ACHN (cell line): ENCODE results near the gene CLN3.
"Not testable (repeated sequence)": the region's sequence is repeated elsewhere in the genome, so short reads cannot be mapped to it uniquely, and the experiment has no call there.

Source experiments
- DNase-seq: peaks from one replicate; pipeline ENCODE4 v3.0.0-alpha.2; 2015
- in situ Hi-C: cut with HindIII; loops from 2 replicates; pipeline ENCODE4 v1.10.0; 2017; ENCODE audit warnings: low sequenced_read_pairs, low pct_ligation_motif_present, low pct_unique_long_range_greater_than_20kb

CLN3 gene

DNA sequence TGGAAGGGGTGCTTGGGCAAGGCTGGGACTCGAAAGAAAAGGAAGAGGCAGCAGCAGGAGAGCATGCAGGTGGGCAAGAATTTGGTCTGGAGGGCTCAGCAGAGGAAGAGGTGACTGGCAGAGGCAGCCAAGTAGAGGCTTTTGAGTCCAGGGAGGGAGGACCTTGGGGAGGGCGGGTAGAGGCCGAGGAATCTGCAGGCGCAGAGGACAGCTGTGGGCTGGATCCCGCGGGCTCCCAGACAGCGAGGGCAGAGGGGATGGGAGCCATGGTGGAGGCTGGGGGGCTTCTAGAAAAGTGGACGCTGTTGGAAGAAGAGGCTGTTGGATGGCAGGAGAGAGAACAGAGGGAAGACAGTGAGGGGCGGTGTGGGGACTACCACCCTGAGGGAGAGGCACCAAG lies 5.5 kb upstream of the CLN3 start:
- DNase-seq: no peak
- in situ Hi-C loops: no loop called here

GRCh38 chr16:28496844-28497243 lies 5.0 kb upstream of the CLN3 start:
- in situ Hi-C loops: no loop called here

GRCh38 chr16:28495795-28496749 lies 4.2 kb upstream of the CLN3 start:
- in situ Hi-C loops: no loop called here
- no peak for DNase-seq

More at GRCh38 chr16:28496844-28497243, 5.0 kb upstream of the CLN3 start:
- DNase-seq: no peak

DNA sequence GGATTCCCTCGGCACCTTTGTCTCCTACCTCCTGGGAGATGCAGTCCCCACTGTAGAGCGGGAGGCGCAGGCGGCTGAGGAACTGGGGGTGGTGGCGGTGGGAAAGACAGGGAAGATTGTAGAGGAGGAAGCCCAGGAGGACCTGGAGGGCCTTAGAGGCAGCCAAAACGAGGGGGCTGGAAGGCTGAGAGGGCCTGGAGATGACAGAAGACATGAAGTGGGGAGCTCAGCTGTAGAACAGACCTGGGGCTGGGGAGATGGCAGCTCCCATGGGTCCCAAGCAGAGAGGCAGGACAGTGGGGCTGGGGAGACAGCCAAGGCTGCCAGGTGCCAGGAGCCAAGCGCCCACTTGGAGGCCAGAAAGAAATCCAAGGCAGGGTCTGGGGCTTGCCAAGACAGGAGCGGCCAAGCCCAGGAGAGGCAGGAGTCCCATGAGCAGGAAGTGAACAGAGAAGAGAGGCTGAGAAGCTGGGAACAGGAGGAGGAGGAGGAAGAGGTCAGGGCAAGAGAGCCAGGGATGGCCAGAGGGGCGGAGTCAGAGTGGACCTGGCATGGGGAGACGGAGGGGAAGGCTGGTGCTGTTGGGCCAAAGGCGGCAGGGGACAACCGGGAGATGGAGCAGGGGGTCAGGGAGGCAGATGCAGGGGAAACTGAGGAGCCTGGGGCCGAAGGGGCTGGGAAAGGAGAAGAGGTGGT lies 3.4 kb upstream of the CLN3 start:
- in situ Hi-C loops: no loop called here
- no peak for DNase-seq

DNA sequence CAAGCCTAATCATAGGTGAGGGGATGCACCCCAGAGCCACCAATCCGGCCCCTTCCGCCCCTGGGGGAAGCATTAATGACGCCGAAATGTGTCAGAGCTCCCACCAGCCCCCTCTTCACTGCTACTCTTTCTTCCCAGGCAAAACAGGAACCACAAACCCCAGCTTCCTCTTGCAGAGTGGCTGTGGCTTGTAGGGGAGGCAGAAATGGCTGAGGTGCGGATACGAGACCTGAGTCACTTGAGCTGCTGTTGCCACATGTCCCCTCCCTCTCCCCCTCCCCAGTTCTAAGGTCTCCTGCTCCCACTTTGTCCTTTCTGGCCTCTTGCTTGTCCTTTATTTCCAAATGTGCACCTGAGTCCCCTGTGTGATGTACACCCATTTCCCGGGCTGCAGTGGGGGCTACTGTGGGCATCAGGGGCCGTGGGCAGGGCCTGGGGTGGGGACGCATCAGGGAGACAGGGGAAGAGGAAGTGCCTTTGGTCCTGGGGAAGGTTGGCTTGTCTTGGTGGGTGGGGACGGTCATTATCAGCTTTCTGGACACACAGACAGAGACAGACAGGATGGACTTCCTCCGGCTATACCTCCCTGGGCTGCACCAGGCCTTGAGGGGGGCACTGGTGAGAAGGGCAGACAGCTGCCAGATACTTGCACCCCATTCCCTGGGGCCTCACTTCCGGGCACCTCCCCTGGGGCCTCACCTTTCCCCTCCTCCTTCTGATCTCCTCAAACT lies 2.4 kb upstream of the CLN3 start, which contains the start of gene APOBR:
TSS of gene APOBR (plus strand) at position 523 of the 731 bp plus-strand sequence. CDS start at position 562, 39 bp downstream.
- DNase-seq: no peak
- in situ Hi-C loops: no loop called here

DNA sequence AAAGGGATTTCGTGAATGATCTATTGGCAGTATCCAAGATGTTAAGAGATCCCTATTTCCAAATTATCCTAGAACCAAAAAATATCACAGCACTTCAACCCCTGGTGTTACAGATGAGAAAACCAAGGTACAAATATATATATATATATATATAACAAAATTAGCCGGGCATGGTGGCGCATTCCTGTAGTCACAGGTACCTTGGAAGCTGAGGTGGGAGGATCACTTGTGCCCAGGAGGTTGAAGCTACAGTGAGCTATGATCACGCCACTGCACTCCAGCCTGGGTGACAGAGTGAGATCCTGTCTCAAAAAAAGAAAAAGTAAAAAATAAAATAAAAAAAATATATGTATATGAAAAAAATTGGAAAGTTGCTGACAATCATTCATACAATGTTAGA lies 637 bp upstream of the CLN3 start:
- in situ Hi-C loops: no loop called here
- DNase-seq: no peak

GRCh38 chr16:28491230-28491969 lies 474 bp downstream of the CLN3 start:
- in situ Hi-C loops: no loop called here
- peak; percentile 49 for DNase-seq

GRCh38 chr16:28486266-28486665 lies 5.6 kb downstream of the CLN3 start:
- no peak for DNase-seq
- in situ Hi-C loops: no loop called here

GRCh38 chr16:28483361-28483760 lies 8.5 kb downstream of the CLN3 start:
- in situ Hi-C loops, DNase-seq: not testable (repeated sequence)

DNA sequence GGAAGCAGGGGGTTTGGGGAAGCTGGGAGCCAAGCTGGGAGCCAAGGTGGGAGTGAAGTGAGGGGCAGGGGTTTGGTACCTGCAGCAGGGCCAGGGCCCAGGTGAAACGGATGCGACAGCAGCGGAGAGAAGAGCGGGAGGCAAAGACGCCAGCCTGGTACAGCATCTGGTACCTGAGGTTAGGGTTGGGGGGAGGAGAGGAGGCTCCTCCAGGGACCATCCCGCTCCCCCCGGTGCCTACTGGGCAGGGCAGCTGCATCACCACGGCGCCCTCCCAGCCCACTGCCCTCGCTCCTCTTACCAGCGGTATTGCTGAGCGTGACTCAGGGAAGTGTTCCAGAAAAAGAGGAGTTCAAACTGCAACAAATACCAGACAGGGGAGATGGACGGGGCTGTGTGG lies 9.8 kb downstream of the CLN3 start:
- DNase-seq: no peak
- in situ Hi-C loops: no loop called here

DNA sequence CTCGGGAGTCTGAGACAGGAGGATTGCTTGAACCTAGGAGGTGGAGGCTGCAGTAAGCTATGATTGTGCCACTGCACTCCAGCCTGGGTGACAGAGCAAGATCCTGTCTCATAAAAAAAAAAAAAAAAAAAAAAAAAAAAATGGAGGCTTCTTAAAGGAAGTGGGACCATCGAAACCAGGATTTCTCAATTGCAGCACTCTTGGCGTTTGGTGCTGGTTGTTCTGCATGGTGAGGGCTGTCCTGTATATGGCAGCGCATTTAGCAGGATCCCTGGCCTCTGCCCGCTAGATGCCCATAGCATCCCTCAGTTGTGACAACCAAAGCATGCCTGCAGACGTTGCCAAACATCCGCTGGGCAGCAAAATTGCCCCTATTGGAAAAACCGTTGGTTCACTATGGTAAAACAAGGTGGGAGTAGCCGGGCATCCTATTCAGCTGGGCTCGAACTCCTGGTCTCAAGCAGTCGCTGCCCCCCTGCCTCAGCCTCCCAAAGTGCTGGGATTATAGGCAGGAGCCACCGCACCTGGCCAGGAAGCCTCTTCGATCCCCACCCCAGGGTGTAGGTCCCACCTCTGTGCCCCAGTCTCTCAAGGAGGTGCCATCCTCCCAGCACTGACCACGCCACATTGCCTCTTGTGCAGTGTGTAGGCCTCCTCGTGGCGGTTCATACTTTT lies 13.2 kb downstream of the CLN3 start:
- in situ Hi-C loops: no loop called here
- no peak for DNase-seq

DNA sequence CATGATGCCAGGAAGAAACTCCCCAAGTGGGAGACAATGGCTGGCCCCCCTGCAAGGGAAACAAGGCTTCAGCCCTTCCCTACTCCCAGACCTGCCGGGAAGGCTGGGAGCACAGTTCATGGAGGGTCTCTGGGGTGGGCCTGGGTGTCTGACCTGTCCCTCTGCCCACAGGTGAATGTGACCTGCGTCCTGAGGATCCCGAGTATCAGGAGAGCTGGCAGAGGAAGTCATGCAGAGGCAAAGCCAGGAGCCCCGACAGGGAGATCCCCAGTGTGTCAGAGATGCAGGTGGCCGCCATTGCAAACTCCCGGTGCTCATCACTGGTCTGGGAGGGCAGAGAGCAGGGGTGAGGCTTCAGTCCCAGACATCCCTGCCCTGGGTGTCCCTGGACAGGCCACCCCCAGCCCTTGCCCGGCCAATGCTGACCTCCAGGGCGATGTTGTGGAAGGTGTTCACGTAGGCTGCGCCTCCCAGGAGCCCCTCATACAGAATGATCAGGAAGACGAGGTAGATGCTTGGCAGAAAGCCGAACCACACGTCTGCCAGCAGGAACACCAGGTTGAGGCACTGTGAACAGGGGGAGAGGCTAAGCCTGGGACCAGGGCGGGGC lies 14.5 kb downstream of the CLN3 start:
- in situ Hi-C loops: no loop called here
- no peak for DNase-seq

- in situ Hi-C loops: no loop called here
- no peak for DNase-seq
Measured at GRCh38 chr16:28475221-28475620, 16.7 kb downstream of the CLN3 start.

DNA sequence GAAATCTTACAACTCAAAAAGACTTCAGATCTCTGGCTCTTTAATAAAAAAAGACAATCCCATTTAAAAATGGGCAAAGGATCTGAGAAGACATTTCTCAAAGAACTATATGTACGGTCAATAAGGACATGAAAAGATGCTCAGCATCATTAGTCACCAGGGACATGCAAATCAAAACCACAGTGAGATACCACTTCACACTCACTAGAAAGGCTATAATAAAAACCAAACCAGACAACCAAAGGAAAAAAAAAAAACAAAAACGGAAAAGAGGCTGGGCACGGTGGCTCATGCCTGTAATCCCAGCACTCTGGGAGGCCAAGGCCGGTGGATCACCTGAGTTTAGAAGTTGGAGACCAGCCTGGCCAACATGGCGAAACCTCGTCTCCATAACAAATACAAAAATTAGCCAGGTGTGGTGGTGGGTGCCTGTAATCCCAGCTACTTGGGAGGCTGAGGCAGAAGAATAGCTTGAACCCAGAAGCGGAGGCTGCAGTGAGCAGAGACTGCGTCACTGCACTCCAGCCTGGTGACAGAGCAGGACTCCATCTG lies 18.1 kb downstream of the CLN3 start:
- DNase-seq: no peak
- in situ Hi-C loops: no loop called here

- in situ Hi-C loops, DNase-seq: not testable (repeated sequence)
Measured at GRCh38 chr16:28447081-28447480, 44.8 kb downstream of the CLN3 start.

GRCh38 chr16:28446388-28446787 lies 45.5 kb downstream of the CLN3 start:
- in situ Hi-C loops, DNase-seq: not testable (repeated sequence)

DNA sequence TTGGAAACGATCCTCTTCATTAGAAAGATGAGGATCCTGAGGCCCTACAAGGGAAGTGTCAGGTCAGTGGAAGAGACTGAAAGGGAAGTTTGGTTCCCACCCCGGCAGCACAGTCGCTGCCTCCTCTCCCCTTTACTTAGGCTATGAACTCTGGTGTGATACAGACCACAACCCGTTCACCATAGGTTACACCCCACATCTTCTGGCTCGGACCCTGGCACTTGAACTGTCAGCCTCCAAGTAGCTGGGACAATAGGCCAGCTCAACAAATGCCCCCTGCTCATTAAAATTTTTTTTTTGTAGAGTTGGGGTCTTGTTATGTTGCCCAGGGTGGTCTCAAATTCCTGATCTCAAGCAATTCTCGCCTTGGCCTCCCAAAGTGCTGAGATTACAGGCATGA lies 47.9 kb downstream of the CLN3 start:
- DNase-seq, in situ Hi-C loops: not testable (repeated sequence)
